B cell (primary cell): ENCODE results near the gene GATAD1. TPM values are rescaled to one million over a fixed set of nuclear protein-coding genes. Genes with fewer than 3 reads are reported as not detected.
"Not testable (repeated sequence)": the region's sequence is repeated elsewhere in the genome, so short reads cannot be mapped to it uniquely, and the experiment has no call there.

Experiments
- ATAC-seq: fragments of 200-7000 bp; cut with Tn5 transposase; one replicate; pipeline ENCODE4 v1.10.0; 2021; ENCODE audit warnings: low read depth, mild to moderate bottlenecking, moderate number of reproducible peaks, moderate library complexity
- CTCF ChIA-PET: fragments of 350-600 bp; sonication (Branson Sonifier 250); formaldehyde crosslinking; loops from one replicate; lab custom pipeline; 2021; ENCODE audit warnings: antibody characterized with exemption, inconsistent platforms; lab: Charles Lee
- POLR2A ChIA-PET: fragments of 350-600 bp; sonication (Branson Sonifier 250); formaldehyde crosslinking; loops from one replicate; lab custom pipeline; 2021; ENCODE audit warnings: antibody characterized with exemption; lab: Charles Lee
- DNase-seq: peaks from one replicate; pipeline ENCODE4 v3.0.0; 2013
- H2AFZ ChIP-seq: 2 replicates; pipeline ENCODE4 v1.6.1; 2012; ENCODE audit warnings: mild to moderate bottlenecking, low read depth, low read length; ENCODE audit not compliant: insufficient read depth, poor library complexity, severe bottlenecking
- H3K27ac ChIP-seq, 2 donors: 1 replicate in 1 of 2; 2 replicates in 1 of 2; pipeline ENCODE4 v1.5.1; 2012 to 2013; ENCODE audit warnings: low read length in 2 of 2, mild to moderate bottlenecking in 2 of 2, moderate library complexity in 1 of 2
- H3K27me3 ChIP-seq, 4 experiments: fragments of 200-600 bp in 1 of 4; sonication (generic) in 1 of 4; replicated peaks in 1 of 4; 1 replicate in 2 of 4; 2 replicates in 2 of 4; pipeline versions ENCODE4 v1.6.1 to v1.7.0; 2013 to 2016; ENCODE audit warnings: low read length in 3 of 4, mild to moderate bottlenecking in 2 of 4, mixed read lengths in 1 of 4, moderate library complexity in 1 of 4; ENCODE audit not compliant: insufficient read depth in 4 of 4, control insufficient read depth in 3 of 4; ENCODE audit errors: control extremely low read depth in 1 of 4
- H3K36me3 ChIP-seq, 2 experiments: replicated peaks in 1 of 2; 1 replicate in 1 of 2; 2 replicates in 1 of 2; pipeline versions ENCODE4 v1.6.1 to v1.7.1; 2013; ENCODE audit warnings: low read length in 1 of 2; ENCODE audit not compliant: insufficient read depth in 2 of 2, control insufficient read depth in 1 of 2; ENCODE audit errors: control extremely low read depth in 1 of 2, extremely low read depth in 1 of 2
- H3K4me1 ChIP-seq, 2 donors: fragments of 200-600 bp in 1 of 2; sonication (generic) in 1 of 2; 1 replicate in 1 of 2; 2 replicates in 1 of 2; pipeline versions ENCODE4 v1.5.1 to v1.6.1; 2013 to 2017; ENCODE audit warnings: low read length in 2 of 2; ENCODE audit not compliant: control insufficient read depth in 2 of 2, insufficient read depth in 2 of 2
- H3K4me2 ChIP-seq: replicated peaks from 2 replicates; pipeline ENCODE3; 2012; ENCODE audit warnings: mild to moderate bottlenecking, low read depth, low read length; ENCODE audit not compliant: poor library complexity, severe bottlenecking
- H3K4me3 ChIP-seq, 5 experiments: fragments of 200-600 bp in 1 of 5; sonication (generic) in 1 of 5; 1 replicate in 3 of 5; 2 replicates in 2 of 5; pipeline versions ENCODE4 v1.5.1 to v1.7.0; 2011 to 2016; ENCODE audit warnings: low read length in 4 of 5, mild to moderate bottlenecking in 4 of 5, low read depth in 2 of 5, control low read depth in 1 of 5, moderate library complexity in 1 of 5; ENCODE audit not compliant: insufficient read depth in 1 of 5; ENCODE audit errors: control extremely low read depth in 1 of 5, extremely low read depth in 1 of 5
- H3K79me2 ChIP-seq: fragments of 200-600 bp; sonication (generic); one replicate; pipeline ENCODE4 v1.6.0; 2016; ENCODE audit warnings: low read length; ENCODE audit not compliant: control insufficient read depth, insufficient read depth
- H3K9ac ChIP-seq: fragments of 200-600 bp; sonication (generic); 2 replicates; pipeline ENCODE4 v1.6.1; 2017; ENCODE audit warnings: mild to moderate bottlenecking, low read length, moderate library complexity
- H3K9me3 ChIP-seq, 3 donors: one replicate each; pipeline versions ENCODE4 v1.6.1 to v1.7.1; 2013; ENCODE audit warnings: low read length in 2 of 3; ENCODE audit not compliant: control insufficient read depth in 2 of 3, insufficient read depth in 1 of 3; ENCODE audit errors: control extremely low read depth in 1 of 3
- H4K20me1 ChIP-seq: 2 replicates; pipeline ENCODE4 v1.6.0; 2012; ENCODE audit warnings: mild to moderate bottlenecking, low read length; ENCODE audit not compliant: insufficient read depth, control insufficient read depth, poor library complexity, severe bottlenecking
- H3K27ac Mint-ChIP-seq: one replicate; pipeline ENCODE4 v1.8.0; 2021; ENCODE audit warnings: mixed read lengths
- H3K27me3 Mint-ChIP-seq: one replicate; pipeline ENCODE4 v1.8.0; 2021; ENCODE audit warnings: mixed read lengths
- H3K4me1 Mint-ChIP-seq: one replicate; pipeline ENCODE4 v1.8.0; 2021; ENCODE audit warnings: mixed read lengths
- H3K4me3 Mint-ChIP-seq: one replicate; pipeline ENCODE4 v1.8.0; 2021; ENCODE audit warnings: mixed read lengths
- H3K9me3 Mint-ChIP-seq: one replicate; pipeline ENCODE4 v1.8.0; 2022; ENCODE audit warnings: mixed read lengths; ENCODE audit not compliant: insufficient read depth
- CTCF ChIP-seq: fragments of 200-600 bp; IDR thresholded peaks from one replicate; pipeline ENCODE4 v1.8.0; 2022; ENCODE audit warnings: antibody characterized with exemption, mild to moderate bottlenecking
- EZH2 ChIP-seq: IDR thresholded peaks from 2 replicates; pipeline ENCODE4 v1.6.1; 2012; ENCODE audit warnings: borderline replicate concordance, low read depth, mild to moderate bottlenecking, moderate library complexity, low read length; ENCODE audit not compliant: insufficient read depth, poor library complexity, severe bottlenecking
- WGBS: methylation state at CpG from one replicate; pipeline ENCODE4 v1.1.5; 2013; ENCODE audit warnings: missing lambda C conversion rate; ENCODE audit not compliant: insufficient coverage; 5-methylcytosine and 5-hydroxymethylcytosine counted together
- intact Hi-C: fragments of 100-400 bp; cut with micrococcal nuclease; formaldehyde crosslinking; loops from one replicate; pipeline ENCODE4 v1.10.0; 2022
- polyA plus RNA-seq: library from polyadenylated mRNA; depleted of rRNA; stranded (reverse); fragments of >200 nt; gene quantifications from 2 replicates; pipeline ENCODE4 v1.2.3, GENCODE V29; 2012
- total RNA-seq, 2 donors: library from RNA; stranded (reverse); fragments of 120-200 nt in 1 of 2; gene quantifications; 1 replicate in 1 of 2; 2 replicates in 1 of 2; pipeline versions ENCODE4 v1.2.3 to v1.2.4, GENCODE V29; 2013 to 2022

Gene GATAD1
- total and polyA plus RNA-seq, 2 donors (not counting 1 experiment from before 2014, with no cell fraction given), result 33.6 to 71.7 TPM

- Histone ChIP-seq H3K79me2 (no peaks in the 10 kb centered on the region), H3K4me2 (no peak overlapping the region), H3K27ac (no peak overlapping the region), H3K4me1 (no peaks in the 10 kb centered on the region), H3K36me3 (peaks cover 4 to 14% of the 10 kb centered on the region in 2 experiments), H2AFZ (no peak overlapping the region), H3K9me3 (no peaks in the 10 kb centered on the region), H3K9ac (no peak overlapping the region), H4K20me1 (no peaks in the 10 kb centered on the region), H3K4me3 (no peak overlapping the region), H3K27me3 (no peaks in the 10 kb centered on the region)
- no peak for DNase-seq
- POLR2A ChIA-PET, result no interaction called here
- Mint-ChIP-seq H3K27ac (no peak overlapping the region), H3K9me3 (no peaks in the 10 kb centered on the region), H3K4me3 (no peak overlapping the region), H3K27me3 (no peaks in the 10 kb centered on the region), H3K4me1 (no peaks in the 10 kb centered on the region)
- intact Hi-C loops, result no loop called here
- WGBS, result 37% methylated on average over 4 of the region's 6 CpGs
- TF ChIP-seq EZH2 (no peak), CTCF (no peak)
- CTCF ChIA-PET, result no interaction called here
- no peak for ATAC-seq
These were observed 43.1 kb upstream of the GATAD1 start for GRCh38 chr7:92404170-92404614.

GRCh38 chr7:92409357-92409756 is 37.9 kb upstream of the GATAD1 start:
- Histone ChIP-seq H3K9ac (no peak overlapping the region), H3K4me2 (no peak overlapping the region), H3K36me3 (no peaks in the 10 kb centered on the region), H4K20me1 (no peaks in the 10 kb centered on the region), H3K27me3 (peaks cover 0 to 3% (median 0%) of the 10 kb centered on the region in 4 experiments), H3K9me3 (no peaks in the 10 kb centered on the region), H3K79me2 (no peaks in the 10 kb centered on the region), H2AFZ (no peak overlapping the region), H3K4me3 (no peak overlapping the region), H3K27ac (no peak overlapping the region), H3K4me1 (no peaks in the 10 kb centered on the region)
- no peaks in the 10 kb centered on the region for H3K4me1 Mint-ChIP-seq
- ChIA-PET CTCF (interaction anchor here (1.3 kb wide), 1 partner anchor 15 kb away, joined by 3 read pairs; no protein-coding TSS in a partner anchor), POLR2A (no interaction called here)
- no peak overlapping the region for H3K27ac Mint-ChIP-seq
- intact Hi-C loops, result no loop called here
- DNase-seq (no peak), ATAC-seq (no peak)
- H3K4me3 Mint-ChIP-seq, result no peak overlapping the region
- WGBS, result 100% methylated on average over 1 of the region's 1 CpG
- H3K27me3 Mint-ChIP-seq, result peaks cover 22% of the 10 kb centered on the region
- H3K9me3 Mint-ChIP-seq, result no peaks in the 10 kb centered on the region
- TF ChIP-seq CTCF (no peak), EZH2 (no peak)

GRCh38 chr7:92410162-92410561 is 37.1 kb upstream of the GATAD1 start:
- H3K9me3 Mint-ChIP-seq, H3K27ac Mint-ChIP-seq, H2AFZ ChIP-seq, DNase-seq, H3K27me3 ChIP-seq, ATAC-seq, H3K4me3 ChIP-seq, H3K36me3 ChIP-seq, H3K4me1 ChIP-seq, H4K20me1 ChIP-seq, POLR2A ChIA-PET, H3K4me1 Mint-ChIP-seq, H3K4me3 Mint-ChIP-seq, H3K9ac ChIP-seq, H3K27ac ChIP-seq, H3K79me2 ChIP-seq, H3K9me3 ChIP-seq, H3K4me2 ChIP-seq, intact Hi-C loops: not testable (repeated sequence)
- CTCF ChIA-PET, result interaction anchor here (1.3 kb wide), 1 partner anchor 14 kb away, joined by 3 read pairs; no protein-coding TSS in a partner anchor
- no CpG with 5 or more reads among the region's 6 CpGs for WGBS
- H3K27me3 Mint-ChIP-seq, result peaks cover 22% of the 10 kb centered on the region
